Stimulated activated CD4-positive, alpha-beta T cell treated with anti-CD3 and anti-CD28 coated beads, TNF-alpha, amount 100 ng/mL, for 24 hours (primary cell): ENCODE data around the gene LRP1-AS.
"Not testable (repeated sequence)": the region's sequence is repeated elsewhere in the genome, so short reads cannot be mapped to it uniquely, and the experiment has no call there.

ENCODE experiments used
- DNase-seq, 3 experiments: peaks; one replicate each; pipeline ENCODE4 v3.0.0-alpha.2; 2020; ENCODE audit warnings: low read depth in 3 of 3

The LRP1-AS gene

DNA sequence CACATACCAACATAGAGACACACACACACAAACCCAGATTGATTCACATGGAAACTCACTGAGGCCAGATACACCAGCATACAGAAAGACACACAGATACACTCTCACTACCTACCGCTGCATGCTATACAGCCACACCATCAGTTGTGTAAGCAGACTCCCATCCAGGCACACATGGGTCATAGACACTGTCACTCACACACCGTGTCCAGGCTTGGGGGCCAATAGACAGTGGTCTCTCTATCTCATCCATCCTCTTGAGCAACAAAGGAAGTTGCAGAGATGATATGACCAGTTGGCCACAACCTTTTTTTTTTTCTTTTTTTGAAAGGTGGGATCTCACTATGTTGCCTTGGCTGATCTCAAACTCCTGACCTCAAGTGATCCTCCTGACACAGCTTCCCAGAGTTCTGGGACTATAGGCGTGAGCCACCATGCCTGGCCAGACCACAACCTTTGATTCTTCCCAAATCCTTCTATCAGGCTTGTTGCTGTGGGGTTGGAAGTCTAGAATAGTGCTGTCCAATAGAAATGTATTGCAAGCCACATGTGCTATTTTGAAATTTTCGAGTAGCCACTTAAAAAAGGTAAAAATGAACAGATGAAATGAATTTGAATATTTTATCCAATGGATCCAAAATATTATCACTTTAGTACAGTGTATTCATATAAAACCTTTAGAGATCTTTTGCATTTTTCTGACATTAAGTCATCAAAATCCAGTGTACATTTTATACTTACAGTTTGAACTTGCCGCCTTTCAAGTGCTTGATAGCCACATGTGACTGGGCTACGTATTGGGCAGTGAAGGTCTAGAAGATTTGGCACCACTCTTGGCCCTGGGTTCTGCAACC lies 7.4 kb downstream of the LRP1-AS start:
- no peak for DNase-seq

DNA sequence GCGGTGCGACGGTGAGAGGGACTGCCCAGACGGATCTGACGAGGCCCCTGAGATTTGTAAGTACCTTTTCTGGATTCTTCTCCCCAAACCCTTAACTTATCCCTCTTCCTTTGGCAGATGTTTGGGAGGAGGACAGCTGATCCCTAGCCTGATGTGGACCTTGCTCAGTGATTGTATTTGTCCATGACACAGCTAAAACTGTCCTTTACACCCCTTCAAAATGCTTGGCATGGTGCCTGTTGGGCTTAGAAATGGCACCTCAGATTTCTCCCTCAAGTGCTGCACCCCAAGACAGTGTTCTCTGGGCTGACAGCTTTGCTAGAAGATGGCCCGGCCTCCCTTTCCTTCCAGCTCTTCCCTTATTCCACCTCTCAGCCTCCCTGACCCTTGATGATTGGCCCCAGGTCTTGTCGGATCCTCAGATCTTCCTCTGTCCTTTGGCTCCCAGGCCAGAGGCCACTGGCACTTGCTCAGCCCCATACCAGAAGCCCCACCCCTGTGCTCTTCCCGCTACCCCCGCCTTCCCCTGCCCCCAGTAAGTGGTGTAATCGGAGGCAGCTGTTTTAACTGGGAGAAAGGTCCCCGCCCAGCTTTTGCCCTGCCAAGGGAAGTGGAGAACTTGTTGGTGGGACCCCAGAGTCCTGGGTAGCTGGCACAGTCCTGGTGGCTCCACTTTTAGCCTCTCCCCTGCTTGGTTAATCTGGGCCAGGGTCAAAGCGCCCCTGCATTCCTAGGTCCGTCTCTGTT lies 8.7 kb downstream of the LRP1-AS start:
- DNase-seq: no peak

DNA sequence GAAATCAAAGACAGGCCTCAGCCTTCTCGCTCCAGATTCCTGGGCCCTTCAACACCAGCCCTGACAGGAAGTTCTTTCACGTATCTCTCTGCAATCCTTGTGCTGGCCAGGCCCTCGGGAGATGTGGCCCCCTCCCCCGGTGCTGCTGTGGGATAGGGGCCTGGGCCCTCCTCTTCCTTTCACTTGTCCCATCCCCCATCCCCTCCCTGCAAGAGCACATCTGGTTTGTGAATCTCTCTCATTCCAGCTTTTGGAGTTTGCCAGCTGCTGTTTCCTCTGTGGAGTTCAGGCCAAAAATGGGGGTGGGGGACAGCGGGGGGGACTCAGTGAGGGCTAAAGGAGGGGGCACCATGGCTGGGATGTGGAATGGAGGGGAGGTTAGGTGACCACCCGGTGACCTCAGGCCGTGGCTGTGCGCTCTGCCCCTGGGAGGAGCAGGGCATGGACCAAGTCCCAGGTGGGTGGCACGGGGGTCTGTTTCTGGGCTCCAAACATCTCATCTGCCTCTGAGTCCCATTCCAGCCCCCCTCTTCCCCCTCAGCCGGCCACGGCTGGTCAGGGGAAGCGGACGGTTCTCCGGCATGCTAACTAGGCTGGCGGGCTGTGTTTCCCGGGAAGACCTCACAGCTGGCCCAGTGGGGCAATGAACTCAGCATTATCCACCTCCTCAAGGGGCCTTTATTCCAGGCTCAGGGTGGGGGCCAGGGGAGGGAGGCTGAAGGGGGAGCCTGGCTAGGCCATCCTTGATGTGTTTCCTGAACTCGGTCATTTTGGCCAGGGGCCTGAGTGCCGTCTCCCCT lies 11.7 kb downstream of the LRP1-AS start:
- no peak for DNase-seq

DNA sequence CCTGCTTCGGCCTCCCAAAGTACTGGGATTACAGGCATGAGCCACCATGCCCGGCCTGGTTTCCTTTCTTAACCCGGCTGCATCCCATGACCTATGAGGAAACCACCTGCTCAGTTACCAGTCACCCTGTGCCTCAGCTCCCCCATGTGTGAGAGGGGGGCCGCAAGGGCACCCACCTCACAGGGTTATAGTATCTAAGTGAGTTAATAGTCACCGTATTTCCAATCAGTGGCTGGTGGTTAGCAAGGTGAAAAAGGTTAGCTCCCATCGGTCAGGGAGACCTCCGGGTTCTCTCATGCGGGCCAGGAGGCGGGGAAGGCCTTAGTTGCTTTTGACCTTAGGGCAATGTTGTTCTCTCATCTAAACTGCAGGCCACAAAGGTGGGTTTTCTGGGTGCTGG lies 12.5 kb downstream of the LRP1-AS start:
- DNase-seq: no peak

DNA sequence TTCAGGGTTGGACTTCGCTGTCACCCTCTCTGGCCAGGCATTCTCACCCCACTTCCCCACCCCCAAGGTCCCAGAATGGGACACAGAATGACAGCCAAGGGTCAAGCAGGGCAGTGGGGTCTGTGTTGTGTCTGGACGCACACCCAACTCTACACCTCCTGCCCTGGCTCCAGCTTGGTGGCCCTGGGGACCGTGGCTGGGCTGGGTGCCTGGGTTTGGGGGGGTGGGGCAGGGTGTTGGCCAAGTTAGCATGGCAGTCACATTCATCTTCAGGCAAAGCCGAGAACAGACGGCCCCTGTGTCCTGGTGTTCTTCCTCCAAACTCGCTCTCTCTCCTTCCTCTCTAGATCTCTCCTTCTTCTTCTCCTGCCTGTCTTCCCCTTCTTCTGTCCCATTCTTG lies 13.5 kb downstream of the LRP1-AS start:
- no peak for DNase-seq

DNA sequence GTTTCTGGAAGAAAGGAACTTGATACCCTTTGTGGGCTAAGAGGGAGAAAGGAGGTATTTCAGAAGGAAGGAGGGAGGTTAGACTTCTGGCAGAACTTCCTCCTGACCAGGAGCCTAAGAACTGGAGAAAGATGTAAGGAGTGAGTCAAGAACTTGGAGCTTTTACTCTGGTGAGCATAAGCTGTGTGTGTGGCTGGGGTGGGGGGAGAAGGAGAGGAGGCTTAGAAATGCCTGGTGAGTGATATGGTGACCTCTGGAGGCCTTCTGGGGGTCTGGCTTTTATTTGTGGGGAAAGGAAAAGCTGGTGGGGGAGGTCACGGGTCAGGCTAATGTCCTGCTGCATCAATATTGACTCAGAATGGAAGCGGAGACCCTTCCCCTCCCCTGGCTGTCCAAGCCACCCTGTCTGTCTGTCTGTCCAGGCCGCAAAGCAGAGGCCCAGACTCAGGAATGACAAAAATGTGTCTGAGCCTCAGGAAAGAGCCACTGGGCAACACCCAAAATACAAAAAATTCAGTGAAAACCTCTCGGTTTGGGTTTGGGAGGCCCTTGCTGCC lies 14.3 kb downstream of the LRP1-AS start:
- no peak for DNase-seq

DNA sequence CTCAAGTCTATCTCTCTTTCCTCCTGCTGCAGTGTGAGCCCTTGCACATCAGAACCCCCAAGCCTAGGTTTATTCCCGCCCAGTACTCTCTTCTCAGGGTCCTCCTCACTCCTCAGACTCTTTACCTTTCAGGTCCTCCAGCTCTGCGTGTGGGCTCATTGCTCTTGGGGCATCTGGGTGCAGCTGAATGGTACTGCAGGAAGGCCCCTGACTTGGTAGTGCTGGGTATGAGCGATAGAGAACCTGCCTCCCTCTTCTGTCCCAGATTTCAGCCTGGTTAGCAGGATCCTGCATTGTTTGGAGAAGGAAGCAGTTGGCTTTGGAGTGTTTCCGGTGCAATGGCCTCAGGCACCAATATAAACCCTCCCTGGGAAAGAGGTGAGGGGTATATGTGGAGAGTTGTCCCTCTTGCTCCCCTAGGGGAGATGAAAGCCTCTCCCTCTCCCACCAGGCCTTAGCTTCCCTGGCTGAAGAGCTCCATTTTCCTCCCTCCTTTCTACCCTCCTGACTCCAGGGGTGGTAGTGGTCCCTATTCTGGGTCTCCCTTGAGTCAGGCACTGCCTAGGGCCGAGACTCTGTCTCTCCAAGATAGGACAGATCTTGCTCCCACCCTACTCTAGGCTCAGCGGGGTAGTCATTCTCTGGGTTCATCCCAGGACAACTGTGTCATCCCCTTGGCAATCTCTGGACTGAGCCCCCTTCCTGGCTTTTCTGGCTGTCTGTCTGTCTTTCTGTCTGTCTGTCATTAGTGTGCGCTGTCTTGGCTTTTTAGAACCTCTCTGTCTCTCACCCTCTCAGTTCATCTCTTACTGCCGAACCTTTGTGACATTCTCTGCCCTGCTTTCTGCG lies 15.3 kb downstream of the LRP1-AS start:
- DNase-seq: no peak

DNA sequence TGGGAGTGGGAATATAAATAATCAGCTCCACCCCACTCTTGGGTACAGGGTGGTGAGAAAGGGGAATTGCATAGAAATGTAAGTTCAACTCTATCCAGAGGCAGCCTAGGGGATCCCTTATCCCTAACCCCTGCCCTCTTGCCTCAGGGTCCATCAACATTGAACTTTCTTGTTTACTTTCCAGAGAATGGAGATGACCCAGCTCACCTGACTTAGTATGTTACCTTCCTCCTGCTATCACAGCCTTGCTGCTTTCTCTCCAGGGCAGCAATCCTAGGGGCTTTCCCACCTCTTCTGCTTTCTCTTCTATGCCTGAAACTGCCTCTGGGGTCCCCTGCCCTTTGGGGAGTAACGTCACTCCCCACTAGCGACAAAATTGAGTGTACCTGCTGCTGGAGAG lies 16.5 kb downstream of the LRP1-AS start:
- no peak for DNase-seq

DNA sequence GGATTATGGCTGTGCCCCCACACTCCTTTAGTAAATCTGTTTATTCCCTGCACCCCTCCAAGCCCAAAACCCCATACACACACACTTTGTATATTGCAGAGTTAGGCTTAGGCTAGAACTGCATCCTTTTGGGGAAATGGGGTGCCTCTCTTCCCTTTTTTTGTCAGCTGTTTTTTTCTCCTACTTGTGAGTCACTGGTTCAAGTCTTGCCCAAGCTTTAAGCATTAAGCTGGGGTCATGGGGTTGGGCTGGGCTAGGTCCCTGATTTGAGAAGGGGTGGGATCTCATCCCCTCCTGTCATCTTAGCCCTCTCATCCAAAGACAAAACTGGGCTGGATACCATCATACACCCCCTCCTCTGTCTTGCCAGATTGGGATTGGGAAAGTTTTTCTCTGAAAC lies 17.5 kb downstream of the LRP1-AS start:
- no peak for DNase-seq

DNA sequence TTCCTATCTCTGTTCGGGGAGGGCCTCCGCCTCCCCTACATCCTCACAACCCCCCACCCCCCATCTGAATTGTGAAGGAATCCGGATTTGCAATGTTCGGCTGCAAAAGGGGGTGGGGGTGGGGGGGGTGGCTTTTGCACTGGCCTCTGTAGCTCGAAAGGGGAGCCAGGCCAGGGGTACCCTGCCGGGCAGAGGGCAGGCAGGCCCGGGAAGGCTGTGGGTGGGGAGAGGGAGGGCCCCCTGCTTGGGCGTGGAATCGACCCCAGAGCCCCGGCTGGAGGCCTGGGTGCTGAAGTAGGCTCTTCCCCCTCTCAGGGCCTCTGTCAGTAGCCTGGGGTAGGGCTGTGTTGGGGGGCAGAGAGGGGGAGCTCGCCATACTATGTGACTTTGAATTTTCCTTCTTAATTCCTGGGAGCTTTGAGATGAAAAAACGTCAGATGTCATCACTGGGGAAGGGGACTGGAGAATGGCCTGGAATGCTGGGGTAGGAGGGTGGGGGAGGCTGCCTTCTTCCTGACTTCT lies 18.0 kb downstream of the LRP1-AS start:
- DNase-seq: no peak

DNA sequence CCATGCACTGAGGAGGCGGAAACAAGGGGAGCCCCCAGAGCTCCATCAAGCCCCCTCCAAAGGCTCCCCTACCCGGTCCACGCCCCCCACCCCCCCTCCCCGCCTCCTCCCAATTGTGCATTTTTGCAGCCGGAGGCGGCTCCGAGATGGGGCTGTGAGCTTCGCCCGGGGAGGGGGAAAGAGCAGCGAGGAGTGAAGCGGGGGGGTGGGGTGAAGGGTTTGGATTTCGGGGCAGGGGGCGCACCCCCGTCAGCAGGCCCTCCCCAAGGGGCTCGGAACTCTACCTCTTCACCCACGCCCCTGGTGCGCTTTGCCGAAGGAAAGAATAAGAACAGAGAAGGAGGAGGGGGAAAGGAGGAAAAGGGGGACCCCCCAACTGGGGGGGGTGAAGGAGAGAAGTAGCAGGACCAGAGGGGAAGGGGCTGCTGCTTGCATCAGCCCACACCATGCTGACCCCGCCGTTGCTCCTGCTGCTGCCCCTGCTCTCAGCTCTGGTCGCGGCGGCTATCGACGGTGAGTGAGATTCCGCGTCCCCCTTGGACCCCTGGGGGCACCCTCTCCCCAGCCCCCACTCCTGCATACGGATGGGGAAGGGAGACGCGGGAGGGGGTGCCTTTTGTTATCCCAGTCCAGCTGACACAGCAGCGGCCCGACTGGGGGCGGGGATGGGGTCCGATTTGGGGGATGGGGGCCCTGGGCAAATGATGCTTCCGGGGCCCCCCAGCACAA lies 18.7 kb downstream of the LRP1-AS start:
- DNase-seq: no peak

DNA sequence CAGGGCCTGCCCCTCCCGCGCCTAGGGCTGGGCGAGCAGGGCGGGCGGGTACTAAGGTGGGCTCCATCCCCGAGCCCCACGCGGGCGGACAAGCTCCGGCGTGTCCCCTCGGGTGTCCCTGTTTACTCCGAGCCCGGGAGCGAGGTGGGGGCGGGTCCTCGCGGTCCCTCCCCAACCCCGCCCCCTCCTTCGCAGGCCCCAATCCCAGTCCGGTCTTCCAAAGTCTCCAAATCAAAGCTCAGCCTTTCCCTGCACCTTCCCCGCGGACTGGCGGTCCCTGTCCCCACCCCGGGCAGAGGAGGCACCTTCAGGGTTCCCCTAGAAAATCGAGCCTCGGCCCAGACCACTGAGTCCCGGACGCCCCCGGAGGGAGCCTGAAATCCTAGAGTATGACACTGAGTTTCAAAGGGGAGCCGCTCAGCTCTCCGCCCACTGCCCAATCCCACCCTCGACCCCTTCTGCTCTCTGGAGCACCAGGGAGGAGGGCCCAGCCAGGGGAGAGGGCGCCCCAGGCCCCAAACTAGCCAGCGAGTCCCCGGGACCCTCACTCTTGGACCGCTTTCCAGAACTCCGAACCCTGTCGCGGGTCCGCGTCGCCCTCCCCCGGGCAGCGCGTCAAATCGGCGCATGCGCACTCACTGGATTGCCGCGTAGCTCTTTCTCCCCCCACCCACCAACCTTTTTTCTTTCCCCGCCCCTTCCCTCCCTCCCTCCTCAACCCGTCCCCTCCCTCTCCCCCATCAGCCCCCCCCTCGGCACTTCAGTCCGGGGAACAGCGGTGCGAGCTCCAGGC lies 19.5 kb downstream of the LRP1-AS start, which contains the start of gene LRP1:
Gene LRP1 (plus strand): TSS at position 758 of the 793 bp plus-strand sequence. CDS start 482 bp downstream, outside the sequence.
- peak; percentile 48 to 69 (median 56) for DNase-seq

DNA sequence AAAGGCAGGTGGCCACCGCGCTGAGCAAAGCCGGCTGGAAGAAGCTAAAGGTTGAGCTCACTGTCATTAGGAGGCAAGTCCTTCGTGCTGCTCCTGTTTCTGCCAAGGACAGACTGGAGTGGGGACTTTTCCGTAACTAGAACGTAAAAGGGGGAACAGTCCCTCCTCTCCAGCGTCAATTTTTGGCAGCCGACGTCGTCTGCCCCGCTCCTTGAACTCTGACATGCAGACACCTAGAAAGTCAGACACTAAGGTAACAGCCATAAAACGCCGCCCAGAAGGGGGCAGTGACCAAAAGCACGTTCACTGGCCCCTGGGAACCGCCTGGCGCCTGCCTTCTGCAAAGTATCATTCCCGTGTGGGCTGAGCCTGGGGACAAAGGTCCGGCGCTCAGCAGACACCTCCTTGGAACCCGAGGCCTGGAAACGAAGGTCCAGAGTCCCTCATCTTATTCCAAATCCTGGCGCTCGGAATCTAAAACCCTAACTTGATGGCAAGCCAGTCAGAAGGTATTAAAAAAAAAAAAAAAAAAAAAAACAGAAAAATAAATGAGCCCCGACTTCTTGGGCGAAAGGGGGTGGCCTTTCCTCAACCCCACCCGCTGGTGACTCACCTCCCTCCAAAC lies 20.2 kb downstream of the LRP1-AS start:
- DNase-seq: peak in 1 of 3 experiments; percentile 54

DNA sequence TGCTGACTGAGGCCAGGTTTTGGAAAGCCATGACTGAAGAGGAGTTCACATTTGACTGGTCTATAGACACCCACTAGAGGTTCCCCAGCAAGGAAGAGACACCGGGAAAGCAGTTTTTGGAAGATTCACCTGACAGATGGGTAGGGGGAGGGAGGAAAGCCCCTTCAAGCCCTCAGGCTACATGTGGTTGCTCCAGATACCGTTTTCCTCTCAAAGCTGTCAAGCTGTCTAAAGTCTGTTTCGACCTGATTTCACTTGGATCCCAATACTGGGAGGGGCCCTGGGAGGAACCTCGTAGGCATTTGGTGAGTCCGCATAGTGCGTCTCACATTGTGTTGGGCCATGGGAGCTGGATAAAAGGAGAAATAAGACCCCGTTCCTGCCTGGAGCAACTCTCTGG lies 20.9 kb downstream of the LRP1-AS start:
- no peak for DNase-seq

DNA sequence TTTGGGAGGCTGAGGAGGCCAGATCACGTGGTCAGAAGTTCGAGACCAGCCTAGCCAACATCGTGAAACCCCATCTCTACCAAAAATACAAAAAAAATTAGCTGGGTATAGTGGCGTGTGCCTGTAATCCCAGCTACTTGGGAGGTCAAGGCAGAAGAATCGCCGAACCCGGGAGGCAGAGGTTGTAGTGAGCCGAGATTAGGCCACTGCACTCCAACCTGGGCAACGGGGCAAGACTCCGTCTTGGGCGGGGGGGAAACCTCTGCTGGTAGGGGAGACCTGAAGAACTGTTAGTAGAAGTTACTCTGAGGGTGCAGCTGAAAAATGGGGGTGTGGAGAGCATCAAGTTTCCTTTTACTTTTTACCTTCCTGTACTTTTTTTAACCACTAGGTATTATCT lies 21.4 kb downstream of the LRP1-AS start:
- no peak for DNase-seq

DNA sequence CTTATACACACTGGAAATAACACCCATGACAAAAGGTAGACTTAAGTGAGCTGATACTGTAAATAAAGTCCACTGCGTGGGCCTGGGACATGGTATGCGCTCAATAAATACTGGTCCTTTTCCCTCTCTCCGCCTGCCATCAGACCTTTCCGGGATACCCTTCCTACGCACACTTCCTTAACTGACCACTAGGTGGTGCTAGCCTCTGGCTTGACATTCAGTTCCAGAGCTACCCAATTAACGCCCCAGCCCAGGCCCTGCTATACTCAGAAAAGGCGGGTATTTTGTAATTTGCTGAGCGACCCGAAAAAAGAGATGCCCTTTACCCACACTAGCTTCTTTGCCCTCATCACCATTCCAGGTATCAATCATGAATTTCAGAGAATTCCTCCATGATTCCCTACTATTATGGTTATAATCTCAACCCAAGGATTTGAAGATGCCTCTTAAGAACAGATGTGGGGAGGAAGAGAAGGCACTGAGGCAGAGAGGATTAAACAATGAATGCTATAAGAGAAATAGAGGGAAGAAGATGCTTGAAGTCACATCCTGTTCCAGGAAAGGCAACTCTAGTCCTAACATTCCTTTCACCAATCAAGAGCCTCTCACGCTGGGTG lies 23.1 kb downstream of the LRP1-AS start:
- peak; percentile 48 to 71 (median 66) for DNase-seq

DNA sequence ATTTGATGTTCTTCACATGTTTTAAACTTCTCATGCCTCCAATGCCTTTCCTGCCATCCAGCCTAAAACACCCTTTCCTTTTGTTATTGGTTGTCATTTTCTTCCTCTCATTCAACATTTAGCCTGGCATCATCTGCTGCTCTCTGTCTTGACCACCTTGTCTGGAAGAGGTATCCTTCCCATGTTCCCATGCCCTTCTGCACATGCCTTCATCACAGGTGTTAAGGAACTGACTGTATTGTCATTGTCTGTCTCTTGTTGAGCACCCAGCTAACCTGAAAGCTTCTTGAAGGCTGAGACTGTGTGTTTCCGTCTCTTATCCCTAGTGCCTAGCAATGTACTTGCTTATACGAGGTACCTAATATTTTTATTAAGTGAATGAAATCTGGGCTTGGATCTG lies 23.6 kb downstream of the LRP1-AS start:
- no peak for DNase-seq

DNA sequence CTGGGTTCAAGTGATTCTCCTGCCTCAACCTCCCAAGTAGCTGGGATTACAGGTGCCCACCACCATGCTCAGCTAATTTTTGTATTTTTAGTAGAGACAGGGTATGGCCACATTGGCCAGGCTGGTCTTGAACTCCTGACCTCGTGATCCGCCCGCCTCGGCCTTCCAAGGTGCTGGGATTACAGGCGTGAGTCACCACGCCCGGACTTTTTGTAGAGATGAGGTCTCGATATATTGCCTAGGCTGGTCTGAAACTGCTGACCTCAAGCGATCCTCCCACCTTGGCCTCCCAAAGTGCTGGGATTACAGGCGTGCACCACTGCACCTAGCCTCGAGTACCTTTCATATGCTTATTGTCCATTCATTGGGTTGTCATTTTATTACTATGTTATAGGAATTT lies 26.7 kb downstream of the LRP1-AS start:
- DNase-seq: not testable (repeated sequence)
